DMS53 (cell line): ENCODE measurements around the gene KRTAP5-10.
A peak's percentile ranks its signal among the peaks of the same experiment; 100 is the strongest.
"Not testable (repeated sequence)": the region's sequence is repeated elsewhere in the genome, so short reads cannot be mapped to it uniquely, and the experiment has no call there.

Experiments used
- DNase-seq: peaks from one replicate; lab custom pipeline; 2025; lab: John Stamatoyannopoulos, UW

The KRTAP5-10 gene

GRCh38 chr11:71572811-71573210 is 7.4 kb downstream of the KRTAP5-10 start:
- DNase-seq: no peak

- DNase-seq: no peak
Observed at GRCh38 chr11:71574418-71574817, 9.1 kb downstream of the KRTAP5-10 start.

GRCh38 chr11:71575723-71576424 is 10.5 kb downstream of the KRTAP5-10 start:
- no peak for DNase-seq

GRCh38 chr11:71576688-71577465 is 11.5 kb downstream of the KRTAP5-10 start:
- DNase-seq: not testable (repeated sequence)

- no peak for DNase-seq
Observed at GRCh38 chr11:71577469-71578004, 12.2 kb downstream of the KRTAP5-10 start.

GRCh38 chr11:71579513-71579912 is 14.2 kb downstream of the KRTAP5-10 start:
- peak; percentile 56 for DNase-seq

- DNase-seq: peak; percentile 96
Observed at GRCh38 chr11:71580057-71581003, 15.0 kb downstream of the KRTAP5-10 start.

- no peak for DNase-seq
Observed at GRCh38 chr11:71581826-71582225, 16.5 kb downstream of the KRTAP5-10 start.

- peak; percentile 41 for DNase-seq
Observed at GRCh38 chr11:71582309-71582895, 17.0 kb downstream of the KRTAP5-10 start, which contains the start of gene KRTAP5-11. KRTAP5-11 (minus strand) TSS chr11:71582875; CDS start chr11:71582837, 38 bp downstream.

GRCh38 chr11:71582969-71583368 is 17.6 kb downstream of the KRTAP5-10 start:
- not testable (repeated sequence) for DNase-seq

GRCh38 chr11:71585673-71586072 is 20.3 kb downstream of the KRTAP5-10 start:
- DNase-seq: not testable (repeated sequence)

- not testable (repeated sequence) for DNase-seq
Observed at GRCh38 chr11:71588314-71588713, 23.0 kb downstream of the KRTAP5-10 start.

- DNase-seq: peak; percentile 77
Observed at GRCh38 chr11:71588822-71589545, 23.6 kb downstream of the KRTAP5-10 start.

GRCh38 chr11:71589546-71589920 is 24.2 kb downstream of the KRTAP5-10 start:
- peak; percentile 64 for DNase-seq

- DNase-seq: not testable (repeated sequence)
Observed at GRCh38 chr11:71603221-71603620, 37.9 kb downstream of the KRTAP5-10 start.

- DNase-seq: peak; percentile 72
Observed at GRCh38 chr11:71604798-71605488, 39.6 kb downstream of the KRTAP5-10 start.

- peak; percentile 67 for DNase-seq
Observed at GRCh38 chr11:71606853-71607519, 41.6 kb downstream of the KRTAP5-10 start.

GRCh38 chr11:71607520-71608216 is 42.3 kb downstream of the KRTAP5-10 start:
- peak; percentile 50 for DNase-seq

GRCh38 chr11:71608272-71608671 is 42.9 kb downstream of the KRTAP5-10 start:
- not testable (repeated sequence) for DNase-seq
